GM18873 (cell line): ENCODE data around the gene SYNGR2.
"Not testable (repeated sequence)": the region's sequence is repeated elsewhere in the genome, so short reads cannot be mapped to it uniquely, and the experiment has no call there.

ENCODE experiments used
- ATAC-seq: cut with Tn5 transposase; IDR thresholded peaks from one replicate; pipeline ENCODE4 v1.9.1; 2021; ENCODE audit warnings: mild to moderate bottlenecking, moderate library complexity, moderate number of reproducible peaks; ENCODE audit not compliant: unreplicated experiment, low FRiP score

The SYNGR2 gene

GRCh38 chr17:78170692-78171590 lies 2.6 kb downstream of the SYNGR2 start:
- no peak for ATAC-seq

- ATAC-seq, result not testable (repeated sequence)
These were observed 3.3 kb downstream of the SYNGR2 start for GRCh38 chr17:78171591-78172248.

GRCh38 chr17:78172249-78173051 lies 4.1 kb downstream of the SYNGR2 start:
- ATAC-seq, result no peak

- ATAC-seq, result no peak
These were observed 4.8 kb downstream of the SYNGR2 start for GRCh38 chr17:78173097-78173715.

- no peak for ATAC-seq
These were observed 6.0 kb downstream of the SYNGR2 start for GRCh38 chr17:78174346-78174869.

GRCh38 chr17:78174870-78175642 lies 6.7 kb downstream of the SYNGR2 start:
- ATAC-seq, result no peak

GRCh38 chr17:78175643-78175981 lies 7.2 kb downstream of the SYNGR2 start:
- no peak for ATAC-seq

GRCh38 chr17:78176548-78177025 lies 8.2 kb downstream of the SYNGR2 start:
- no peak for ATAC-seq

- ATAC-seq, result no peak
These were observed 11.0 kb downstream of the SYNGR2 start for GRCh38 chr17:78179372-78179771.

- no peak for ATAC-seq
These were observed 11.7 kb downstream of the SYNGR2 start for GRCh38 chr17:78180083-78180482.

GRCh38 chr17:78180508-78180907 lies 12.1 kb downstream of the SYNGR2 start:
- ATAC-seq, result no peak

- no peak for ATAC-seq
These were observed 14.1 kb downstream of the SYNGR2 start for GRCh38 chr17:78182504-78182903.

GRCh38 chr17:78183916-78184315 lies 15.5 kb downstream of the SYNGR2 start:
- no peak for ATAC-seq

- ATAC-seq, result no peak
These were observed 16.0 kb downstream of the SYNGR2 start for GRCh38 chr17:78184351-78184750.

GRCh38 chr17:78184868-78185267 lies 16.5 kb downstream of the SYNGR2 start:
- ATAC-seq, result no peak

- no peak for ATAC-seq
These were observed 17.8 kb downstream of the SYNGR2 start for GRCh38 chr17:78185981-78186691.

GRCh38 chr17:78186692-78187595 lies 18.6 kb downstream of the SYNGR2 start, which contains the start of the genes AFMID and TK1:
Gene AFMID (plus strand): TSS chr17:78187362. CDS start chr17:78187371, 9 bp downstream.
Gene TK1 (minus strand): TSS chr17:78187052. CDS start chr17:78186994, 58 bp downstream.
- peak; percentile 79 for ATAC-seq

- ATAC-seq, result no peak
These were observed 28.3 kb downstream of the SYNGR2 start for GRCh38 chr17:78196716-78197115.
